Measurements from ENCODE around the gene CCDC188. TPM values are rescaled to one million over a fixed set of nuclear protein-coding genes. Genes with fewer than 3 reads are reported as not detected.
"Not testable (repeated sequence)": the region's sequence is repeated elsewhere in the genome, so short reads cannot be mapped to it uniquely, and the experiment has no call there.

CCDC188 gene
- total RNA-seq, 1 experiment from 2014 or later: not detected

DNA sequence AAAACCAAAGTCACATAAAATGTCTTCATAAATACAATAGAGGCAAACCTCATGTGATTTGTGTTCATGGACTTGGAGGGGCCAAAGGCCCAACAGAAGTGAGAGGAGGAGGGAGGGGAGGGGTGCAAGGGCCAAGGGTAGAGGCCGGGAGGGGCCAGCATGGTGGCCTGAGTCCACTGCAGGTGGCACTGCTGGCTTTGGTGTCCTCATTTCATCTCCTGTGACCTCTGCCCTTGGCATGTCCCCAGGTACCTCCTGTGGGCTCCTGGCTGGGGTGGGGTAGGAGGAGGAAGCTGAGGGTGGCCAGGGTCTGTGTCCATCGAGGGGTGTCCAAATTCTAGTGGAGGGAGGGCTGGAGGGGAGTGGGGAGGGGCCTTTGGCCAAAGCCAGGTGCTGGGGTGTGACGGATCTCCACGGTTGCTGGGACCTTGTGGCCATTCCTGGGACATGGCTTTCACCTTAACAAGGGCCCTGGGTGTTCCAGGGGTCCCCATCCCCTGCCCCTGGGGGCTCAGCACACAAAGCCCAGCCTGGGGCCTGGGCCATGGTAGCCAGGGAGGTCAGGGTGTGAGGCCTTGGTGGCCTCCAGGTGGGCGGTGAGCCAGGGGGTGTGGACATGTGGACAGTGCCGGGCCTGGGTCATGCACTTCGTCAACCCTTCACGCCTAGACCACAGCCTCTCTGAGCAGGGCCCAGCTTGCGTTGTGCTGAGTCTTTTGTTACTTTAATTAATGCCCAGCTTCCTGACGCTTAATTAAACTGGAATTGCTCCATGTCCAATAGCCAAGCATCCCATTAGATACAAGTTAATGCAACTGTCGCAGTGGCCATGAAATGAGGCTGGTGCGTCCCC, 20.7 kb upstream of the CCDC188 start:
- no peak for DNase-seq (ENCODE audit: low read depth)

DNA sequence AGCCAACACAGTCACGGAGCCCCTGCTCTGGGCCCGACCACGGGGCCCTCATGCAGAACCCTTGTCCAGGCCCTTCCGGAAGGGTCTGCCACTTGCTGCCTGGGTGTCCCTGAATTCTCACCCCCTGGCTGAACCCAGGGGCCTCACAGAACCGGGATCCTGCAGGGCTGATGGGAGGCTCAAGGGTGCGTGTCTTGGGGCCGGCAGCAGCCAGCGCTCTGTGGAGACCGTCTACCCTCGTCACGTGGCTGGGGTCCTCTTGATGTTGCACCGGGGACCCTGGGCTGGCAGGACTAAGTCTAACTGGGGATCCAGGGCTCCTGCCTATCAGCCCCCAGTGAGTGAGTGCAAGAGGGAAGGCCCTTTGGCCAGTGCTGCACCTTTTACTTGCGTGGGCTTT, 19.3 kb upstream of the CCDC188 start:
- DNase-seq (ENCODE audit: low read depth): no peak

DNA sequence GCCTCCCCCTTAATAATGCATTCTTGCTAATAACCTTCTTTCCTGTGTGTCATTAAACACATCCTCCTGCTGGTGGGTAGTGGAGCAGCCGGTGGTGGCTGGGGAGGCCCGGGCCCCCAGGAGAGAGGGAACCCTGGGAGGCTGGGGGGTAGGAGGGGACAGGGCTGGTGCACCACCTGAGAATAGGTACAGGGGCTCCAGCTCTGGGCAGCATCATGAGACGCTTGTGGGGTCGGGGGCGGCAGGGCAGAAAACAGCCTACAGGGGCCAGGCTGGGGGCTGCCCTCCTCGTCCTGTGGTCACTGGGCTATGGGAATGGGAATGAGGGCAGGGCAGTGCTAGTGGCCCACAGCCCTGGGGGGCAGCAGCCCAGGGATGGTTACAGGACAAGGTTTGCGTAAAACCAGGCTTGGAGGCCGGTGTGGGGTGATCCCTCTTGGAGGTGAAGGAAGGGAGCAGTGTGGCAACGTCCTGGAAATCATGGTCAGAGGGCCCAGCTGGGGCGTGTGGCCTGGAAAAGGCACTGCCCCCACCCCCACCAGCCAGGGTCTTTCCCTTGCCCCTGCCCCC, 18.5 kb upstream of the CCDC188 start:
- no peak for DNase-seq (ENCODE audit: low read depth)

DNA sequence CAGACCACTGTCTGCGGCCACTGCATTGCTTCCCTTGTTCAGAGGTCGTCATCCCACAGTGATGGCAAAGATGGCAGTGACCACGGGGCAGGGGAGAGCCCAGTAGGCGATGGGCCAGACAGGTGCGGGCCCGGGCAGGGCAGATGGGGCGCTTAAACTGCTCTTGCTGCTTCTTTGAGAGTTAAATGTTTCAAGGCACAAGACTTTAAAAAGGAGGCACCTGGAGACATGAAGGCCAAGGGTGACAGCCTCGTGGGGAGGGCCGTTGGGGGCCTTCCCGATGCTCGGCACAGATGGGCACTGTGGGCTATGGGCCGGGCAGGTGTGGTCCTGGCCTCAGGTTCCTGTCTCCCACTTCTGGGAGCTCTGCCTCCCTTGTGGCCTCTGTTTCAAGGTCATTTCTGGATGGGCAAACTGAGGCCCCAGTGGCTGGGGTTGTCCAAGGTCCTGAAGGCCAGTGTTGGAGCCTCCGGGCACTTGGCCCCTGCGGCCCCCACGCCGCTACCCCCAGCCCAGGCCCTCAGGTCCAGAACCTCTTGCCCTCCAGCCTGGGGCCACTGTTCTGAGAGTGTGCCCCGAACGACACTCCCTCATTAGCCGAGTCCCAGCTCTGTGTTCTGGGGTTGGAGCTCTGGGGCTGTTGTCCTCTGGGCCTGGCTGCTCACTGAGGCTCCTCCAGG, 16.9 kb upstream of the CCDC188 start:
- DNase-seq (ENCODE audit: low read depth): no peak

DNA sequence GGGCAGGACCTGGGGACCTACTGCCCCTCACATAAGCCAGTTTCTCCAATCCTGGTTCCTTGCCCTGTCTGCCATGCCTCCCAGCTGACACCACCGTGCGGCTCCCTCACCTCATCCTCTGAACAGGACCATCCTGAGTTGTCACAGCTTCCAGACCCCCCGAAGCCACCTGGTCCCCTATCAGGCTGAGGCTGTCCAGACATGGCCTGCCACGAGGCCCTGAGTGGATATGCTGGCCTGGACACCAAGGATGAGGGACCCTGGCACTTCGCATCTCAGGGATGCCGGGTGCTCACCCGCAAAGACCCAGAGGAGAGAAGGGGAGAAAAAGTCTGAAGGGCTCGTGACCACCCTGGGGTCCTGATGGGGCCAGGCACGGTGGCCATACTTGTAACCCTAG, 15.8 kb upstream of the CCDC188 start:
- DNase-seq (ENCODE audit: low read depth): no peak

DNA sequence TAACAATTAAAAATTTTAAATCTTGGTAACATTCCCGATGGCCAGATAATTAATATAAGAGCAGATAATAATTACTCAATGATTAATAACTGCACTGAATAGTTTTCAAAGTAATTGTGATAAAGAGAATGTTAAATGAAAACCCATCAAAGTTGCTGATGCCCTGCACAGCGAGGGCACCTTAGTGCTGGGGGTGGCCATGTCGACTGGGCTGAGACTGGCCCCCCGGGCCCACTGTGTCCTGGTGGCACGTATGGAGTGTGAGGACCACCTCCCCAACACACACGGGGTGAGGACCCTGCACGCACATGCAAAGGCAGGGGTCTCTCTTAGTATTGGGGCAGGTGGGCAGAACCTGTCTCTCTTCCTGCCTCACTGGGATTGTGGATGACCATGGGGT, 15.1 kb upstream of the CCDC188 start:
- DNase-seq (ENCODE audit: low read depth): no peak

DNA sequence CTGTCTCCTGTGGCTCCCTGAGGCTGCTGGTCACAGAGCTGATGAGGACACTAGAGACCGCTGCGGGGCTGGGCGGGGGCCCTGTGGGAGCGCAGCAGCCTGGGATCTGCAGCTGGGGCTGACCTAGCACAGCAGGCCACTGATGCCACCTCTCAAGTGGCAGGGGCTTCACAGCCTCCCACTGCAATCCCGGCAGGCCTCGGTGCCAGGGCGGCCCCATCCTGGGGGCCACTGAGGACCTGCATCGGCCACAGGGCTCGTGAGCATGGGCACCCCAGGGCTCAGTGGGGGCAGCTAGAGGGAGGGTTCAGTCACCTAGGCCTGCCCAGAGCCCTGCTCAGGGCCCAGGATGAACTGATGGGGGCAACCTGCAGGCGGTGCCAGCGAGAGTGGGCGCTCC, 14.6 kb upstream of the CCDC188 start:
- DNase-seq (ENCODE audit: low read depth): no peak

DNA sequence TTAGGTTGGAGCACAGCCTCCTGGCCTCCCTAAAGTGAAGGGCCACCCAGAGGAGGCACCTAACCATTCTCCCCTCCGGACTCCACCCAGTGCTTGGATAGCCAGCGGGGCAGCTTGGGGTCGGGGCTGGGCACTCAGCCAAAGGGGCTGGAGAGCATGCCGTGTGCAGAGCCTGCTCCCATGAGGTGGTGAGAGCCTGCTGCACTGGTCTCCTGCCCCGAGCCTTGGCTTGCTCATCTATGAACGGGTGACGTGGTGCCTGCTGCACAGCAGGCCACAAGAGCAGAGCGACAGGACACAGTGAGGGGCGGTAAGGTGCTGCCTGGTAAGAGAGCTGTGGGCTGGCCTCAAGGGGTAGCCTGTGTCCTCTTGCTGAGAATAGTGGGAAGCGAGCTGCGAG, 14.0 kb upstream of the CCDC188 start:
- DNase-seq (ENCODE audit: low read depth): no peak

DNA sequence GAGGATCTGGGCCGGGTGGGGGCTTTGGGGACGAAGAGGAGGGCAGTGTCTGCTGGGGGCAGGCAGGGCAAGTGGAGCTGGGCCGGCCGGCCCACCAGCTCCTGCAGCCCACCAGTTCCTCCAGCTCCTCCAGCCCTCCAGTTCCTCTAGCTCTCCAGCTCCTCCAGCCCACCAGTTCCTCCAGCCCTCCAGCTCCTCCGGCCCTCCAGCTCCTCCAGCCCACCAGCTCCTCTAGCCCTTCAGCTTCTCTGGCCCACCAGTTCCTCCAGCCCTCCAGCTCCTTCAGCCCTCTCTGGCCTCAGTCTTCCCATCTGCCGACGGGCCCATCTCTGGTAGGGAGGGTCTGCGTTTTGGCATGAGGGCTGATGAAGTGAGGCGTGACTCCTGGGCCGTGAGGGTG, 9.2 kb upstream of the CCDC188 start:
- no peak for DNase-seq (ENCODE audit: low read depth)

DNA sequence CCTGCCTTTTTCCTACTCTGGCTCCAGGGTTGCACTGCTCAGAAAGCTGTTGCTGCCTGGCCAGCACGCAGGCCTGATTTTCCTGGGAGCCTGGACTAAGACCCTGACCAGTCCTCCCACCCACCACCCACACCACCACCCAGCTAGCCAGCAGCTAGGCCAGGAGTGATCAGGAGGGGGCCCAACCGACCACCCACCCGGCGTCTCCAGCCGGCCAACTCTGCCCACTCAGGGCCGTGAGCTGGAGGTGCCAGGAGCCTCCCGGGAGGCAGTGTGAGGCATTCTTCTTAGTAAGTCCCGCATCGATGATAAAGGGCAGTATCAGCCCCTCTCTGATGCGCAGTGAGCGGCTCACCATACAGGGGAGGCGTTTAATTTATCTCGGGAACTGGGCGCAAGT, 8.7 kb upstream of the CCDC188 start:
- not testable (repeated sequence) for DNase-seq (ENCODE audit: low read depth)

DNA sequence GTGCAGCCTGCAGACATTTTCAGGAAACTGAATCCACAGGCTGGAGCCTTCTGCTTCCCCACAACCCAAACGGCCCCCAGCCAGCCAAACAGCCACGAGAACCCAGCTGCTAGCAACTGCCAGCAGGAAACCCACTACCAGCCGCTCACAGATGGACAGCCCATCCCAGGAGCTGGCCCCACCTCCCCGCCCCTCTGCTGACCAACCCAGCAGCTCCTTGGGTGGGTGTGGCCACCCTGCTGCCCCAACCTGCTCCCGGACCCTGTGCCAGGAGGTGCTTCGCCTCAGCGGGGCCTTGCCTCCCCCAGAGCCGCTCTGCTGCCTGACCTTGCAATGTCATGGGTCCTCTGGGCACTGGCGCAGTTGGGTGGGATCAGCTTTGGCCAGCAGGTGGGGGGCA, 8.2 kb upstream of the CCDC188 start:
- DNase-seq (ENCODE audit: low read depth): no peak

DNA sequence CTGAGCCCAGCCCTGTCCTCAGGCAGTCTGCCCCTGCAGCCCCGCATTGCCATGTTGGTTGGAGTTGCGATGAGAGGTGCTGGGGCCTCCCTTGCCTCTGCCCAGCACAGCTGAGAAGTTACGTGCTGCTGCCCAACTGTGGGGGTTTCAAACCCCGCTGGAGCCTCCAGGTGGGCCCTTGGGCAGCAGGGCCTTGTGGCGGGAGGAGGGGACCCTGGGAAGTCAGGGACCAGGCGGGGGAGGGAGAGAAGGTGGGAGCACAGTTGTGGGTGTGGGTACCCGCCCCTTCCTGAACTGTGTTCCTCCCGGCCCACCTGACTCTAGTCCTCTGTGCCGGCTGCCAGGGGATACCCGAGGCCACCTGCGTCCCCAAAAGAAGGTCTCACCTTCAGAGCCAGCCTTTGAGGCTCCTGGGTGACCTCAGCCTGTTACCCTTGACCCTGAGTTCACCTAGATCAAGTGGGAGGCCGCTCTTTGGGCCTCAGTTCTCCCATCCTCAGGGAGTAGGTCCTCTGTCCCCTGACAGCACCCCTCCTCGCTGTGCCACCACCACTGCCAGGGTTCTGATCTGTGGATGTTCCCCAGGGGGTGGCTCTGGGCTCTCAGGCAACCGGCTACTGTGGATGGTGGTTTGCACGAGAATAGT, 7.7 kb upstream of the CCDC188 start:
- no peak for DNase-seq (ENCODE audit: low read depth)

DNA sequence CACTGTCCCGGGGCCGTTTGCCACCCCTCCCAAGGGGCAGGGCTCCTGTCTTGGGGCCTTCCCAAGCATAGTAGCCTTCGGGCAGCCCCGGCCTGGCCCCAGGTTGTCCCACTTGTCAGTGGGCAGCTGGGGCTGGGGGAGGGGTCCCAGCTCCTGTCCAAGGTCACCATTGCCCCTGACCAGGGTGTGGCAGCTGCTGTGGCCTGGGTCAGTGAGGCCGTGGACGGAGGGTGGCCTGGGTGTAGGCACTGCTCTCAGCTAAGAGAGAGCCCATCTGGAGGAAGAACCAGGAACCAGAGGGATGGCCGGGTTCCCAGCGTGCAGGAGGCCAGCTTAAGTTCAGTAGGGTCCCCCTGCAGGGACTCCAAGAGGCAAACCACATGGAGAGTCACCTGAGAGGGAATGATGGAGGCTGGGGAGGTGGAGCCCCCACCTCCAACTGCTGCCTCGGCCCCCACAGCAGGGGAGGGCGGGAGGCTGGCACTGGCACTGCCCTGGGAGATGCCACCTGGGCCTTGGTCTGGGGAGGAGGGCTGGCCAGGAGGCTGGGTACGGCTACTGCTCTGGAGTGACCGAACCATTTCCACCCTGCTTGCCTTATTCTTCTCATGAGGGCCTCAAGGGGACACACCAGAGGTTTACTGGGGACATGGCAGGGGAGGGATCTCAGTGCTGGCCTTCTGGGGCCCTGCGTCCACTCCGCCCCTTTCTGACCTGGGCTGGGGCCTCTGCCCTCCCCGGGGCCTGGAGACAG, 6.8 kb upstream of the CCDC188 start:
- DNase-seq (ENCODE audit: low read depth): no peak

DNA sequence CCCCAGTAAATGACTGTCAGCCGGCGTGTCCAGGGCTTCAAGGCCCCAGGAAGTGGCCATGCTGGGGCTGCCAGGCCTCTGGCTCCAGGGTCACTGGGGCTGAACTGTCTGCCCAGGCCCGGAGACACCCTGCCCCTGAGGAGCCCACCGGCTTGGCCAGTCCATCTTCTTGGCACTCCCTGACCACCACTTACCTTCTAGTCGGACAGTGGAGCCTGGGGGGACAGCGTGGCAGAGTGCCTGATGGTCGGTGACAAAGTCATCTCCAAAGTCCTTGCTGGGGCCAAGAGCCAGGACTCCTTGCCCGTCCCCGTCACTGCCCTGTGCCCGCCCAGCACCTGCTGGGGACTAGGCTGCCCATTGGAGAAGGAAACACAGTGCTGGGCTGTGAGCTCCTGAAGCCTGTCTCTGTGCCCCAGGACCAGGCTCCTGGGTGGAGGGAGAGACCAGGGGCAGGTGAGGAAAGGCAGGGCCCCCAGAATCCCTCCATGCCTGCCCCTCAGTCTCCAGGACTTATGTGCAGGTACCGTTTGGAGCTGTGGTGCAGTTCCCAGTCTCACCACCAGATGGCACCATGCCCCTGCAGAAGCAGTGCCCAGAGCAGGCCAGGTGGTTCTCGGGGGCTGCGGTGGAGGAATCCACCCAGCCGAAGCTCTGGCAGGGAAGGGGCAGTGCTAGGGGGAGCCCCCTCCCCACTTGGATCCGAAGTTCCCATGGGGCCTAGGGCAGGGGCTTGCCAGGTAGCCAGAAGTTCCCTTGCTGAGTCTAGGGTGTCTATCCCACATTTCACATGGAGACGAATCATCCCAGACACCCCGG, 6.0 kb upstream of the CCDC188 start:
- peak; percentile 45 for DNase-seq (ENCODE audit: low read depth)

DNA sequence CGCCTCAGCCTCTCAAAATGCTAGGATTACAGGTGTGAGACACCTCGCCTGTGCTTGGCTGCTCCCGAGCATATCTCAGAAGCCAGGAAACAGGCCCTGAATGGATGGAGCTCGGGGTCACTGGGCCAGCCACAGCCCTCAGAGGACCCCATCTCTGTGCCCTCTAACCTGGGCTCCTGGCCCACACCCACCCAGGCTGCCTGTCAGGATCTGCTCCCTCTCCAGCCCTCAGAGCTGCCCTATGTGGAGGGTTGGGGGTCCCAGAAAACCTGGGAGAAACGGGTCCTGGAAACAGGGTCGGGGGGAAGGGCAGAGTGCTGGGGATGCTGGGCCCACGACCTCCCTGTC, 5.2 kb upstream of the CCDC188 start:
- no peak for DNase-seq (ENCODE audit: low read depth)

DNA sequence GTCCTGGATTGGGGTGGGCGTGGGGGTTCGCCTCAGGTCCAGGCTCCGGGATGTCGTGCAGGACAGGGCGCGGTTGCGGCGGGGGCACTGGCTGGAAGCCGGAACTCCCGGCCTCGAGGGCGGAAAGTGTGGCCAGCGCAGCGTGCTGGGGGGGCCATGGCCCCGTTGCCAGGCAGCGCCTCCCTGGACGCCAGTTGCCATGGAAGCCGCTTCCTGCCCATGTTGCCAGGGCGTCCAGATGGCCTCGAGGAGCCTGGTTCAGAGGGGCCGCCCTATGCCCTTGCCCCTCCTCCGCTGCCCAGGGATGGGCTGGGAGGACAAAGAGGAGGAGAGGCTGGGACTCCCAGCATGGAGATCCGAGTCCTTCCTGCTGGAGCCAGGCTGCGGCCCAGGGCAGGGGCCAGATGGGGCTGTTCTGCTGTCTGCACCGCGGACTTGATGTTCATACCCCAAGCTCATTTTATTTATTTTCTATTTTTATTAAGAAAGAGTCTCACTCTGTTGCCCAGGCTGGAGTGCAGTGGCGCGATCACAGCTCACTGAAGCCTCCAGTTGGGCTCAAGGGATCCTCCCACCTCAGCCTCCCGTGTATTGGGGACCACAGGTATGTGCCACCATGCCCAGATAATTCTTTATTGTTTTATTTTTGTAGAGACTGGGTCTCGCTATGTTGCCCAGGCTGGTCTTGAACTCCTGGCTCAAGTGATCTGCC, 4.6 kb upstream of the CCDC188 start:
- peak; percentile 88 for DNase-seq (ENCODE audit: low read depth)

DNA sequence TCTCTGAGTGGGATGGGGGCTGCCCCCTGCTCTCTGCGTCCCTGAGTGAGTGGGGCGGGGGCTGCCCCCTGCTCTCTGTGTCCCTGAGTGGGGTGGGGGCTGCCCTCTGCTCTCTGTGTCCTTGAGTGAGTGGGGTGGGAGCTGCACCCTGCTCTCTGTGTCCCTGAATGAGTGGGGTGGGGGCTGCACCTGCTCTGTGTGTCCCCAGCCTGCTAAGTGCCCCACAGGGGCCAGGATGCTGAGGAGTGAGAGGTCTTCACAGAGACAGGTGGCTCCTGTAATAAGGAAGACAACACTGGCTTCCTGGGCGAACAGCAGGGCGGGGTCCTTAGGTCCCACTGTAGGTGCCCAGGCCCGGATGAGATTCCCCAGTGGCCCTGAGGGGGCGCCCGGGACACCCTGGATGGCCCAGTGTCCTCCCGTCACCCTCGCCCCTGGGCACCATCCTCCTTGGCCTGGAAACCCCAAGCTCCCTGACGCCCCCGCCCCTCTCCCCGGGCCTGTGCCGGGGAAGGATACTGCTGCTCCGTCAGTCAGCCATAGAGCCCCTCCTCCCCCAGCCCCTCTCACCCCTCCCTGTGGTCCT, 3.8 kb upstream of the CCDC188 start:
- no peak for DNase-seq (ENCODE audit: low read depth)

DNA sequence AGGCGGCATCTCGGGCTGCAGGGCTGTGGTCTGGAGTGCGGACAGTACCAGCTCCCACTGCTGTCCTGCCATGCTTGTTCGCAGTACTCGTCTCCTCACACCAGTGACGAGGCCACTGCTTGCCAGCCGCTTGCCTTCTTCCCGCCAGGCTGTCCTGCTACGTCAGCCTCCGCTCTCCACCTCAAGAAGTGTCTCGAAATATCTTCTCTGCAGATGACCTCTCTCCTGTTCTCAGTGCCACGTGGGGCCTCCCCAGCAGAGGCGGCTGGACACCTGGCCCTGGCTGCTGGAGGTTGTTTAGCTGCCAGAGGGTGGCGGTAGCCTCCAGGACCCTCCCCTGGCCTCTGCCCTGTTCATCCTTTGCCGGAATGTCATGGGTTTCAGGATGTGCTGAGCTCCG, 3.1 kb upstream of the CCDC188 start:
- DNase-seq (ENCODE audit: low read depth): no peak

DNA sequence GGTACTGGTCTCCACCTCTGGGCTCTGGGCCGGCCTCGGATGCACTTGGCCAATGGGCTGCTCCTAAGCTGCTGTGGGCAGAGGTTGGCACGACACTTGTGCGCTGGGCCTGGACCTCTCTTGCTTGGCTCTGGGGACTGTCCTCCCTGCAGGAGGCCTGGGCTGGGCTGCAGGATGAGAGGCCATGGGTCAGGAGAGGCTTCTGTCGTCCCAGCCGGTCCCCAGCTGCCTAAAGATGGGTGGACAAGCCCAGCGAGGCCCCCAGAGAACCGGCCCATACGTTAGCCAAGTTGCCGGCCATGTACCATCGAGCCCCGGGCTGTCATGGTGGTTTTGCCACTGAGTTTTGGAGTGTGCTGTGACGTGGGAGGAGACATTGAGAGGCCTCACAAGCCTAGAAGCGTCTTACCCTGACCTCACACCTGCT, 1.6 kb upstream of the CCDC188 start:
- DNase-seq (ENCODE audit: low read depth): no peak

DNA sequence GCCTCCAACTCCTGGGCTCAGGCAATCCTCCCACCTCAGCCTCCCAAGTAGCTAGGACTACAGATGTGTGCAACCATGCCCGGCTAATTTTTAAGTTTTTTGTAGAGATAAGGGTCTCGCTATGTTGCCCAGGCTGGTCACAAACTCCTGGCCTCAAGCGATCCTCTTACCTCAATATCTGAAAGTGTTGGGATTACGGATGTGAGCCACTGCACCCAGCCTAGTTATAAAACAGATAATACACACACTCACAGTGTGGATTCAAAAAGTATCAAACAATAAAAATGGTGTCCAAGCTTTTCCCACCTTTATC, 377 bp upstream of the CCDC188 start:
- no peak for DNase-seq (ENCODE audit: low read depth)
